Measurements from ENCODE around the gene MEN1. TPM values are rescaled to one million over a fixed set of nuclear protein-coding genes. Genes with fewer than 3 reads are reported as not detected.
A peak's percentile ranks its signal among the peaks of the same experiment; 100 is the strongest.

The MEN1 gene
- total RNA-seq, 4 donors from 2014 or later, result 3.8 to 26.2 (median 14.9) TPM

GRCh38 chr11:64766881-64767280 is 43.5 kb downstream of the MEN1 start:
- Histone ChIP-seq H3K4me1 (peaks cover 0 to 10% of the 10 kb centered on the region in 2 donors), H3K27ac (peak overlapping the region; percentile 17 to 21)

GRCh38 chr11:64765851-64766665 is 44.3 kb downstream of the MEN1 start:
- no peaks in the 10 kb centered on the region for H3K9me3 ChIP-seq
- peaks cover 0 to 10% of the 10 kb centered on the region in 2 donors for H3K4me1 ChIP-seq
- H3K27ac ChIP-seq, result no peak overlapping the region
- TF ChIP-seq CTCF (IDR thresholded peaks at IDR 0.05), result no peak
- no peak for DNase-seq
- H3K27me3 ChIP-seq, result no peaks in the 10 kb centered on the region
- no peaks in the 10 kb centered on the region for H3K36me3 ChIP-seq
- intact Hi-C loops (cut with DNase I; ENCODE audit: low total_unique reads), result no loop called here
- no peak overlapping the region for H3K4me3 ChIP-seq

More at GRCh38 chr11:64766881-64767280, 43.5 kb downstream of the MEN1 start:
- intact Hi-C loops (cut with DNase I; ENCODE audit: low total_unique reads), result no loop called here
- no peak overlapping the region for H3K4me3 ChIP-seq
- no peaks in the 10 kb centered on the region for H3K27me3 ChIP-seq
- DNase-seq, result no peak
- H3K36me3 ChIP-seq, result no peaks in the 10 kb centered on the region
- TF ChIP-seq POLR2A (IDR thresholded peaks at IDR 0.05), result no peak
- no peak for TF ChIP-seq CTCF (IDR thresholded peaks at IDR 0.05)
- H3K9me3 ChIP-seq, result no peaks in the 10 kb centered on the region

- H3K36me3 ChIP-seq, result no peaks in the 10 kb centered on the region
- H3K9me3 ChIP-seq, result no peaks in the 10 kb centered on the region
- intact Hi-C loops (cut with DNase I; ENCODE audit: low total_unique reads), result no loop called here
- H3K4me1 ChIP-seq, result peaks cover 5 to 13% of the 10 kb centered on the region in 2 donors
- no peak overlapping the region for H3K4me3 ChIP-seq
- DNase-seq, result no peak
- no peak overlapping the region for H3K27ac ChIP-seq
- H3K27me3 ChIP-seq, result no peaks in the 10 kb centered on the region
- TF ChIP-seq CTCF (IDR thresholded peaks at IDR 0.05), result peak in 1 of 4 experiments; percentile 15
- TF ChIP-seq POLR2A (IDR thresholded peaks at IDR 0.05), result no peak
These were observed 45.0 kb downstream of the MEN1 start for GRCh38 chr11:64765291-64765850.

- TF ChIP-seq CTCF (IDR thresholded peaks at IDR 0.05) (no peak), POLR2A (IDR thresholded peaks at IDR 0.05) (no peak)
- H3K9me3 ChIP-seq, result no peaks in the 10 kb centered on the region
- no peaks in the 10 kb centered on the region for H3K36me3 ChIP-seq
- no peaks in the 10 kb centered on the region for H3K27me3 ChIP-seq
- intact Hi-C loops (cut with DNase I; ENCODE audit: low total_unique reads), result no loop called here
- H3K4me1 ChIP-seq, result peaks cover 9 to 16% of the 10 kb centered on the region in 2 donors
- no peak overlapping the region for H3K27ac ChIP-seq
- no peak overlapping the region for H3K4me3 ChIP-seq
- DNase-seq, result no peak
These were observed 45.6 kb downstream of the MEN1 start for GRCh38 chr11:64764753-64765152.

GRCh38 chr11:64764040-64764611 is 46.2 kb downstream of the MEN1 start:
- Histone ChIP-seq H3K36me3 (no peaks in the 10 kb centered on the region), H3K27ac (peak overlapping the region; percentile 33 to 37), H3K27me3 (no peaks in the 10 kb centered on the region), H3K4me3 (no peak overlapping the region), H3K9me3 (no peaks in the 10 kb centered on the region), H3K4me1 (peaks cover 9 to 16% of the 10 kb centered on the region in 2 donors)
- no peak for TF ChIP-seq POLR2A (IDR thresholded peaks at IDR 0.05)
- no peak for TF ChIP-seq CTCF (IDR thresholded peaks at IDR 0.05)
- DNase-seq, result no peak
- intact Hi-C loops (cut with DNase I; ENCODE audit: low total_unique reads), result no loop called here
